Dedifferentiated amniotic fluid mesenchymal stem cell (primary cell): Measurements from ENCODE around the gene TNFRSF13B.
"Not testable (repeated sequence)": the region's sequence is repeated elsewhere in the genome, so short reads cannot be mapped to it uniquely, and the experiment has no call there.

ENCODE experiments used
- DNase-seq: peaks from one replicate; pipeline ENCODE4 v3.0.0-alpha.2; 2016; ENCODE audit errors: extremely low spot score

The TNFRSF13B gene

GRCh38 chr17:16961022-16961421, 10.9 kb downstream of the TNFRSF13B start:
- not testable (repeated sequence) for DNase-seq

- DNase-seq = not testable (repeated sequence)
These were observed 16.9 kb downstream of the TNFRSF13B start for GRCh38 chr17:16955011-16955410.

- no peak for DNase-seq
These were observed 17.4 kb downstream of the TNFRSF13B start for GRCh38 chr17:16954521-16954920.

- DNase-seq = no peak
These were observed 18.1 kb downstream of the TNFRSF13B start for GRCh38 chr17:16953841-16954240.

- DNase-seq = no peak
These were observed 18.6 kb downstream of the TNFRSF13B start for GRCh38 chr17:16953347-16953746.

- no peak for DNase-seq
These were observed 19.5 kb downstream of the TNFRSF13B start for GRCh38 chr17:16952401-16952800.

- no peak for DNase-seq
These were observed 21.4 kb downstream of the TNFRSF13B start for GRCh38 chr17:16950488-16950887.

- DNase-seq = no peak
These were observed 23.1 kb downstream of the TNFRSF13B start for GRCh38 chr17:16948587-16949376.

GRCh38 chr17:16947470-16947869, 24.4 kb downstream of the TNFRSF13B start:
- DNase-seq = no peak

- no peak for DNase-seq
These were observed 26.2 kb downstream of the TNFRSF13B start for GRCh38 chr17:16945663-16946218.

- DNase-seq = no peak
These were observed 26.8 kb downstream of the TNFRSF13B start for GRCh38 chr17:16945136-16945482.

- DNase-seq = no peak
These were observed 27.4 kb downstream of the TNFRSF13B start for GRCh38 chr17:16944334-16945135.

GRCh38 chr17:16943541-16944333, 28.2 kb downstream of the TNFRSF13B start:
- DNase-seq = no peak

GRCh38 chr17:16943032-16943352, 28.9 kb downstream of the TNFRSF13B start:
- no peak for DNase-seq

GRCh38 chr17:16942141-16943031, 29.5 kb downstream of the TNFRSF13B start:
- DNase-seq = no peak

GRCh38 chr17:16941072-16942036, 30.6 kb downstream of the TNFRSF13B start:
- no peak for DNase-seq

GRCh38 chr17:16940116-16940881, 31.6 kb downstream of the TNFRSF13B start:
- DNase-seq = no peak

GRCh38 chr17:16939606-16940115, 32.3 kb downstream of the TNFRSF13B start:
- no peak for DNase-seq

GRCh38 chr17:16939208-16939576, 32.7 kb downstream of the TNFRSF13B start:
- no peak for DNase-seq
